Measurements from ENCODE around the gene OTULINL.

The OTULINL gene

GRCh38 chr5:14581891-14582796 lies 552 bp downstream of the OTULINL start:
- peak; percentile 66 for DNase-seq (ENCODE audit: low spot score)
- peak; percentile 11 for TF ChIP-seq CTCF (IDR thresholded peaks at IDR 0.05; ENCODE audit: extremely low read depth, missing control alignments)

GRCh38 chr5:14582797-14583137 lies 1.2 kb downstream of the OTULINL start:
- TF ChIP-seq CTCF (IDR thresholded peaks at IDR 0.05; ENCODE audit: extremely low read depth, missing control alignments) = no peak
- no peak for DNase-seq (ENCODE audit: low spot score)

- no peak for DNase-seq (ENCODE audit: low spot score)
- no peak for TF ChIP-seq CTCF (IDR thresholded peaks at IDR 0.05; ENCODE audit: extremely low read depth, missing control alignments)
These were observed 3.3 kb downstream of the OTULINL start for GRCh38 chr5:14584848-14585247.

- no peak for DNase-seq (ENCODE audit: low spot score)
- TF ChIP-seq CTCF (IDR thresholded peaks at IDR 0.05; ENCODE audit: extremely low read depth, missing control alignments) = no peak
These were observed 5.6 kb downstream of the OTULINL start for GRCh38 chr5:14587150-14587549.

GRCh38 chr5:14588145-14588544 lies 6.6 kb downstream of the OTULINL start:
- TF ChIP-seq CTCF (IDR thresholded peaks at IDR 0.05; ENCODE audit: extremely low read depth, missing control alignments) = no peak
- DNase-seq (ENCODE audit: low spot score) = no peak

- TF ChIP-seq CTCF (IDR thresholded peaks at IDR 0.05; ENCODE audit: extremely low read depth, missing control alignments) = no peak
- DNase-seq (ENCODE audit: low spot score) = no peak
These were observed 7.4 kb downstream of the OTULINL start for GRCh38 chr5:14588758-14589543.

- no peak for TF ChIP-seq CTCF (IDR thresholded peaks at IDR 0.05; ENCODE audit: extremely low read depth, missing control alignments)
- DNase-seq (ENCODE audit: low spot score) = no peak
These were observed 9.4 kb downstream of the OTULINL start for GRCh38 chr5:14590949-14591348.
